Liver (tissue), 9 donors: ENCODE results near the gene UGT1A6. TPM values are rescaled to one million over a fixed set of nuclear protein-coding genes. Genes with fewer than 3 reads are reported as not detected.

Source experiments
- DNase-seq: peaks from one replicate; pipeline ENCODE4 v3.0.0-alpha.2; 2017; ENCODE audit warnings: low spot score
- H3K27ac ChIP-seq, 2 donors: one replicate each; pipeline ENCODE4 v1.7.0; 2013; ENCODE audit warnings: inconsistent platforms in 2 of 2, low read length in 2 of 2, control low read depth in 1 of 2, low read depth in 1 of 2, mild to moderate bottlenecking in 1 of 2
- H3K27me3 ChIP-seq, 4 donors: one replicate each; pipeline versions ENCODE4 v1.6.1 to v1.7.0; 2013; ENCODE audit warnings: low read length in 3 of 4, inconsistent platforms in 1 of 4, mild to moderate bottlenecking in 1 of 4, moderate library complexity in 1 of 4; ENCODE audit not compliant: control insufficient read depth in 4 of 4, insufficient read depth in 4 of 4
- H3K36me3 ChIP-seq, 4 donors: one replicate each; pipeline versions ENCODE4 v1.6.1 to v1.7.0; 2013; ENCODE audit warnings: low read length in 3 of 4, mild to moderate bottlenecking in 3 of 4, low read depth in 1 of 4, moderate library complexity in 1 of 4; ENCODE audit not compliant: control insufficient read depth in 4 of 4, insufficient read depth in 3 of 4
- H3K4me1 ChIP-seq, 4 donors: one replicate each; pipeline versions ENCODE4 v1.6.1 to v1.7.0; 2013; ENCODE audit warnings: low read length in 3 of 4, mild to moderate bottlenecking in 3 of 4, moderate library complexity in 1 of 4; ENCODE audit not compliant: control insufficient read depth in 4 of 4, insufficient read depth in 4 of 4
- H3K4me3 ChIP-seq, 3 donors: one replicate each; pipeline versions ENCODE4 v1.6.1 to v1.7.0; 2013; ENCODE audit warnings: low read length in 3 of 3, control low read depth in 1 of 3, low read depth in 1 of 3, mild to moderate bottlenecking in 1 of 3
- H3K9ac ChIP-seq, 2 donors: one replicate each; pipeline ENCODE4 v1.7.0; 2013; ENCODE audit warnings: low read length in 2 of 2, mild to moderate bottlenecking in 2 of 2, moderate library complexity in 2 of 2, control low read depth in 1 of 2, low read depth in 1 of 2
- H3K9me3 ChIP-seq, 4 donors: one replicate each; pipeline versions ENCODE4 v1.6.1 to v1.7.0; 2013; ENCODE audit warnings: low read length in 3 of 4; ENCODE audit not compliant: control insufficient read depth in 4 of 4
- ATF3 ChIP-seq: IDR thresholded peaks from 2 replicates; pipeline ENCODE4 v1.6.1; 2016; ENCODE audit warnings: antibody characterized with exemption
- CTCF ChIP-seq: fragments of 150-350 bp; IDR thresholded peaks from 2 replicates; pipeline ENCODE4 v1.5.1; 2017; ENCODE audit warnings: improper control_type of control experiment, low read depth, low read length; ENCODE audit not compliant: missing input control
- EGR1 ChIP-seq, 2 donors: IDR thresholded peaks; 2 replicates each; pipeline ENCODE4 v1.6.1; 2016 to 2018; ENCODE audit warnings: antibody characterized with exemption in 2 of 2, low read depth in 2 of 2
- HNF4G ChIP-seq: IDR thresholded peaks from 2 replicates; pipeline ENCODE4 v1.6.1; 2016; ENCODE audit warnings: antibody characterized with exemption
- YY1 ChIP-seq: IDR thresholded peaks from 2 replicates; pipeline ENCODE4 v1.6.1; 2016; ENCODE audit warnings: antibody characterized with exemption, mild to moderate bottlenecking
- ZBTB33 ChIP-seq: IDR thresholded peaks from 2 replicates; pipeline ENCODE4 v1.6.1; 2016; ENCODE audit warnings: antibody characterized with exemption
- WGBS: extraction: QIAGEN DNeasy Blood & Tissue Kit; methylation state at CpG from one replicate; pipeline ENCODE4 v1.1.7; 2013; 5-methylcytosine and 5-hydroxymethylcytosine counted together
- polyA plus RNA-seq, 2 donors: library from polyadenylated mRNA; stranded (reverse) in 1 of 2; unstranded in 1 of 2; fragments of 200-250 nt in 1 of 2; fragments of >200 nt in 1 of 2; fragmentation: Nextera tagmentation in 1 of 2; extraction: Ambion mirVana in 1 of 2; gene quantifications; one replicate each; pipeline versions ENCODE4 v1.2.1 to v1.2.3, GENCODE V29; 2013 to 2015
- total RNA-seq, 2 donors: library from RNA; depleted of rRNA; stranded (reverse); fragments of >200 nt; gene quantifications; one replicate each; pipeline ENCODE4 v1.2.3, GENCODE V29; 2014
- TF ChIP-seq, protein P1 (sequence below): IDR thresholded peaks from 2 replicates; pipeline ENCODE4 v1.6.1; 2016; ENCODE audit warnings: antibody characterized with exemption, mild to moderate bottlenecking
- donor health status: healthy.
- donor health status: healthy.
- donor health status: healthy.
- donor health status: healthy.
- donor health status: healthy.

The UGT1A6 gene
- total and polyA plus RNA-seq, 4 donors = 33.4 to 103 (median 46.5) TPM; not detected in 1

GRCh38 chr2:233798335-233799086 lies 105.8 kb downstream of the UGT1A6 start:
- 89% methylated on average over 14 of the region's 14 CpGs for WGBS
- Histone ChIP-seq H3K9me3 (no peaks in the 10 kb centered on the region), H3K4me3 (no peak overlapping the region), H3K4me1 (no peaks in the 10 kb centered on the region), H3K27ac (no peak overlapping the region), H3K27me3 (no peaks in the 10 kb centered on the region), H3K9ac (no peak overlapping the region), H3K36me3 (no peaks in the 10 kb centered on the region)
- peak; percentile 26 for DNase-seq
- no peak for TF ChIP-seq CTCF
- TF ChIP-seq YY1 = no peak

- no peaks in the 10 kb centered on the region for H3K4me1 ChIP-seq
- no peak for DNase-seq
- H3K36me3 ChIP-seq = no peaks in the 10 kb centered on the region
- H3K9me3 ChIP-seq = no peaks in the 10 kb centered on the region
- no peak overlapping the region for H3K9ac ChIP-seq
- 76% methylated on average over 7 of the region's 7 CpGs for WGBS
- H3K27me3 ChIP-seq = no peaks in the 10 kb centered on the region
- H3K4me3 ChIP-seq = no peak overlapping the region
- H3K27ac ChIP-seq = no peak overlapping the region
- TF ChIP-seq ATF3 (no peak), HNF4G (no peak), ZBTB33 (no peak), EGR1 (IDR thresholded peaks at IDR 0.05; ENCODE audit: low read depth in 2 of 2) (no peak)
- TF ChIP-seq, protein P1, sequence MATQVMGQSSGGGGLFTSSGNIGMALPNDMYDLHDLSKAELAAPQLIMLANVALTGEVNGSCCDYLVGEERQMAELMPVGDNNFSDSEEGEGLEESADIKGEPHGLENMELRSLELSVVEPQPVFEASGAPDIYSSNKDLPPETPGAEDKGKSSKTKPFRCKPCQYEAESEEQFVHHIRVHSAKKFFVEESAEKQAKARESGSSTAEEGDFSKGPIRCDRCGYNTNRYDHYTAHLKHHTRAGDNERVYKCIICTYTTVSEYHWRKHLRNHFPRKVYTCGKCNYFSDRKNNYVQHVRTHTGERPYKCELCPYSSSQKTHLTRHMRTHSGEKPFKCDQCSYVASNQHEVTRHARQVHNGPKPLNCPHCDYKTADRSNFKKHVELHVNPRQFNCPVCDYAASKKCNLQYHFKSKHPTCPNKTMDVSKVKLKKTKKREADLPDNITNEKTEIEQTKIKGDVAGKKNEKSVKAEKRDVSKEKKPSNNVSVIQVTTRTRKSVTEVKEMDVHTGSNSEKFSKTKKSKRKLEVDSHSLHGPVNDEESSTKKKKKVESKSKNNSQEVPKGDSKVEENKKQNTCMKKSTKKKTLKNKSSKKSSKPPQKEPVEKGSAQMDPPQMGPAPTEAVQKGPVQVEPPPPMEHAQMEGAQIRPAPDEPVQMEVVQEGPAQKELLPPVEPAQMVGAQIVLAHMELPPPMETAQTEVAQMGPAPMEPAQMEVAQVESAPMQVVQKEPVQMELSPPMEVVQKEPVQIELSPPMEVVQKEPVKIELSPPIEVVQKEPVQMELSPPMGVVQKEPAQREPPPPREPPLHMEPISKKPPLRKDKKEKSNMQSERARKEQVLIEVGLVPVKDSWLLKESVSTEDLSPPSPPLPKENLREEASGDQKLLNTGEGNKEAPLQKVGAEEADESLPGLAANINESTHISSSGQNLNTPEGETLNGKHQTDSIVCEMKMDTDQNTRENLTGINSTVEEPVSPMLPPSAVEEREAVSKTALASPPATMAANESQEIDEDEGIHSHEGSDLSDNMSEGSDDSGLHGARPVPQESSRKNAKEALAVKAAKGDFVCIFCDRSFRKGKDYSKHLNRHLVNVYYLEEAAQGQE = no peak
These were observed 106.5 kb downstream of the UGT1A6 start for GRCh38 chr2:233799087-233799665.
